OCI-LY3 (cell line): ENCODE results near the gene NANOS3.

Experiments
- H2AFZ ChIP-seq: fragments of 200-600, 300-600 bp; shearing (Covaris generic); 2 replicates; pipeline ENCODE4 v1.6.0; 2014; ENCODE audit warnings: antibody characterized with exemption, low read depth, low read length
- H3K27ac ChIP-seq: fragments of 200-600, 300-600 bp; sonication (generic); 2 replicates; pipeline ENCODE4 v1.5.1; 2014; ENCODE audit warnings: mild to moderate bottlenecking, low read length, moderate library complexity, mixed read lengths
- H3K27me3 ChIP-seq: fragments of 200-600, 300-600 bp; sonication (generic); 2 replicates; pipeline ENCODE4 v1.6.1; 2014; ENCODE audit warnings: low read depth, low read length, mixed read lengths
- H3K36me3 ChIP-seq: fragments of 200-600, 300-600 bp; sonication (generic); replicated peaks from 2 replicates; pipeline ENCODE3; 2014; ENCODE audit warnings: low read depth, low read length, mixed read lengths
- H3K4me1 ChIP-seq: fragments of 300-600, 200-600 bp; sonication (generic); 2 replicates; pipeline ENCODE4 v1.6.1; 2014; ENCODE audit warnings: low read length, mixed read lengths
- H3K4me2 ChIP-seq: fragments of 200-600, 300-600 bp; sonication (generic); 2 replicates; pipeline ENCODE4 v1.6.1; 2014; ENCODE audit warnings: low read length, mixed read lengths
- H3K4me3 ChIP-seq: fragments of 300-600, 200-600 bp; sonication (generic); 2 replicates; pipeline ENCODE4 v1.5.1; 2014; ENCODE audit warnings: antibody characterized with exemption, mild to moderate bottlenecking, low read length, moderate library complexity
- H3K79me2 ChIP-seq: fragments of 300-600, 200-600 bp; shearing (Covaris generic); 2 replicates; pipeline ENCODE4 v1.6.1; 2014; ENCODE audit warnings: mild to moderate bottlenecking, low read length, mixed read lengths
- H3K9ac ChIP-seq: fragments of 300-600, 200-600 bp; shearing (Covaris generic); 2 replicates; pipeline ENCODE4 v1.6.0; 2014; ENCODE audit warnings: mild to moderate bottlenecking, low read length, moderate library complexity
- H3K9me3 ChIP-seq: fragments of 200-600, 300-600 bp; shearing (Covaris generic); 2 replicates; pipeline ENCODE4 v1.6.1; 2014; ENCODE audit warnings: low read length, mixed read lengths; ENCODE audit not compliant: insufficient read depth
- H4K20me1 ChIP-seq: fragments of 200-600, 300-600 bp; sonication (generic); 2 replicates; pipeline ENCODE4 v1.6.1; 2016; ENCODE audit warnings: low read length, mixed read lengths; ENCODE audit not compliant: insufficient read depth
- EZH2phosphoT487 ChIP-seq: fragments of 200-600 bp; shearing (Covaris generic); IDR thresholded peaks from 2 replicates; pipeline ENCODE4 v1.6.1; 2018; ENCODE audit warnings: antibody characterized with exemption, mixed run types, low read depth
- TF ChIP-seq, protein P1 (sequence below): fragments of 200-600, 300-600 bp; sonication (generic); IDR thresholded peaks from 2 replicates; pipeline ENCODE4 v1.5.1; 2014; ENCODE audit warnings: antibody characterized with exemption, low read length, low read depth

NANOS3 gene

DNA sequence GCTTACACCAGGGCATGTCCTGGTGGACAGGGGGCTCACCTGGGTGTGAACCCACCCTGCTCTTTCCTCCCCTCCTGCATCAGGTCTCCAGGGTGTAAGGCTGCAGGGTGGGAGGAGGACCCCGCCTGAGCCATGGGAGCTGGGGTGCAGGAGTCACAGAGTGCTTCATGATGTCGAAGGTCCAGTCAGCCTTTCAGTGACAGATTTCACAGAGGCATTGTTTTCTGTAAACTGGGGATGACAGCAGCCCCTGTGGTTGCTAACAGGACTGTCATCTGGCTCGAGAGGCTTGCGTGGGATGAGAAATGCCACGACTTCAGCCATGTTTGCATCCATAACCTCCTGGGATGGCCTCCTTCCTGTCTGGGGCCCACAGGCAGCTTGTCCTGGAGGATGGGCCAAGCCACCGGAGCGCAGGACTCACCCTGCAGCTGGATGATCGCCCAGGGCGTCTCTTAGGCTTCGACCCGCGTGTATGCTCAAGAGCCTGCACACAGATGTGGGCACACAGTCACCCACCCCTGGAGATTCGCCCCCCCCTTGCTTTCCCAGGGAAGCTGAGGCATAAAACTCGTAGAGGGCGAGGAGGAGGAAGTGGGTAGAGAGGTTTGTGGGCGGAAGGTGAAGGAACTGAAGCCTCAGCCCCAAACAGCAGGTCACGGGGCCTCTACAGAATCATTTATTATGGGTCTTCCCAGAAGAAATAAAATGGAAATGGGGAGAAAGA is 4.9 kb downstream of the NANOS3 start:
- peak overlapping the region; percentile 92 for H3K4me2 ChIP-seq
- peaks cover 7% of the 10 kb centered on the region for H3K27me3 ChIP-seq
- peak overlapping the region; percentile 71; the same call in 1 of the 2 replicates for H3K9ac ChIP-seq
- peak overlapping the region; percentile 21 for H3K27ac ChIP-seq
- H3K4me1 ChIP-seq, result peaks cover 37% of the 10 kb centered on the region
- H3K79me2 ChIP-seq, result no peaks in the 10 kb centered on the region
- H4K20me1 ChIP-seq, result no peaks in the 10 kb centered on the region
- TF ChIP-seq, protein P1, sequence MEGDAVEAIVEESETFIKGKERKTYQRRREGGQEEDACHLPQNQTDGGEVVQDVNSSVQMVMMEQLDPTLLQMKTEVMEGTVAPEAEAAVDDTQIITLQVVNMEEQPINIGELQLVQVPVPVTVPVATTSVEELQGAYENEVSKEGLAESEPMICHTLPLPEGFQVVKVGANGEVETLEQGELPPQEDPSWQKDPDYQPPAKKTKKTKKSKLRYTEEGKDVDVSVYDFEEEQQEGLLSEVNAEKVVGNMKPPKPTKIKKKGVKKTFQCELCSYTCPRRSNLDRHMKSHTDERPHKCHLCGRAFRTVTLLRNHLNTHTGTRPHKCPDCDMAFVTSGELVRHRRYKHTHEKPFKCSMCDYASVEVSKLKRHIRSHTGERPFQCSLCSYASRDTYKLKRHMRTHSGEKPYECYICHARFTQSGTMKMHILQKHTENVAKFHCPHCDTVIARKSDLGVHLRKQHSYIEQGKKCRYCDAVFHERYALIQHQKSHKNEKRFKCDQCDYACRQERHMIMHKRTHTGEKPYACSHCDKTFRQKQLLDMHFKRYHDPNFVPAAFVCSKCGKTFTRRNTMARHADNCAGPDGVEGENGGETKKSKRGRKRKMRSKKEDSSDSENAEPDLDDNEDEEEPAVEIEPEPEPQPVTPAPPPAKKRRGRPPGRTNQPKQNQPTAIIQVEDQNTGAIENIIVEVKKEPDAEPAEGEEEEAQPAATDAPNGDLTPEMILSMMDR, result no peak
- no peak for TF ChIP-seq EZH2phosphoT487
- peak overlapping the region; percentile 77 for H3K4me3 ChIP-seq
- H3K9me3 ChIP-seq, result no peaks in the 10 kb centered on the region
- no peaks in the 10 kb centered on the region for H3K36me3 ChIP-seq
- peak overlapping the region; percentile 59 for H2AFZ ChIP-seq

DNA sequence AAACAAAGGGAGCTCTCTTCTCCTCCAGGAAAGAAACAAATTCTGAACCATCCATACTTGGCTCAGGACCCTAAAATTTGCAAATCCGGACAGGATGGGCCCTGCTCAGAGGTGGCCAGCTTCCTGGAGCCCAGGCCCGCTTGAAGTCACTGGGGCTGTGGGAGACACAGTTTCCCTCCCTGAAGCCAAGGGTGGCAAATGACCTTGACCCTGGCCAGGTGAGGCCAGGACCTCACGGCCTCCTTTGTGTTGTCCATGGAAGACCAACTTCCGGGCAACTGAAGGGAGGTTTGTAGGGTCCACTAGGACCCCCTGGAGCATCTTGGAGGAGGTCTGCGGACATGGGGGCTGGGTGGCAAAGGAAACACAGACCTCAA is 5.5 kb downstream of the NANOS3 start:
- no peaks in the 10 kb centered on the region for H4K20me1 ChIP-seq
- peaks cover 37% of the 10 kb centered on the region for H3K4me1 ChIP-seq
- peaks cover 4% of the 10 kb centered on the region; the same call in 1 of the 2 replicates for H3K27me3 ChIP-seq
- H3K4me3 ChIP-seq, result peak overlapping the region; percentile 77; the same call in 1 of the 2 replicates
- H2AFZ ChIP-seq, result peak overlapping the region; percentile 59
- peak overlapping the region; percentile 92 for H3K4me2 ChIP-seq
- peak overlapping the region; percentile 71; the same call in 1 of the 2 replicates for H3K9ac ChIP-seq
- no peaks in the 10 kb centered on the region for H3K36me3 ChIP-seq
- no peak for TF ChIP-seq EZH2phosphoT487
- H3K27ac ChIP-seq, result no peak overlapping the region
- H3K9me3 ChIP-seq, result no peaks in the 10 kb centered on the region
- no peaks in the 10 kb centered on the region for H3K79me2 ChIP-seq

DNA sequence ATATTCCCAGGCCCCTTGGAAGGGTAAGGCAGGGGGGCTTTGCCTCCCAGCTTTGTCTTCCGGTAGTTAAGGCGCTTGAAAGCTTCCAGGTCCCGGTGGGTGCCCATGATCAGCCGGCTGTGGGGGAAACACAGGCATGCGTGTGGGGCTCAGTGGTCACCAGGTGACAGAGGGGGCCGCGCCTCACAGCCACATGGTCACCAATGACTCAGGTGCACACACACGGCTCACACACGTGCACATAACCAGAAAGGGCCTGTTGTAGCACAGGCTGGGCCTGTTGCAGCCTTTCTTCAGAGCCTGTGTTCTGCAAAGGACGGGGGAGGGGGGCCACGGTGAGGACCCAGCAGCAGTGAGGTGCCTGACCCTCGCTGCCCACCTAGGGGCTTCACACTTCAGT is 5.9 kb downstream of the NANOS3 start:
- TF ChIP-seq, protein P1, result no peak
- no peak for TF ChIP-seq EZH2phosphoT487
- H3K9ac ChIP-seq, result no peak overlapping the region
- H3K36me3 ChIP-seq, result no peaks in the 10 kb centered on the region
- peak overlapping the region; percentile 59; the same call in 1 of the 2 replicates for H2AFZ ChIP-seq
- no peak overlapping the region for H3K4me3 ChIP-seq
- H4K20me1 ChIP-seq, result no peaks in the 10 kb centered on the region
- H3K27me3 ChIP-seq, result peaks cover 4% of the 10 kb centered on the region; the same call in 1 of the 2 replicates
- no peak overlapping the region for H3K4me2 ChIP-seq
- H3K9me3 ChIP-seq, result no peaks in the 10 kb centered on the region
- peaks cover 37% of the 10 kb centered on the region for H3K4me1 ChIP-seq
- no peaks in the 10 kb centered on the region for H3K79me2 ChIP-seq
- H3K27ac ChIP-seq, result no peak overlapping the region

DNA sequence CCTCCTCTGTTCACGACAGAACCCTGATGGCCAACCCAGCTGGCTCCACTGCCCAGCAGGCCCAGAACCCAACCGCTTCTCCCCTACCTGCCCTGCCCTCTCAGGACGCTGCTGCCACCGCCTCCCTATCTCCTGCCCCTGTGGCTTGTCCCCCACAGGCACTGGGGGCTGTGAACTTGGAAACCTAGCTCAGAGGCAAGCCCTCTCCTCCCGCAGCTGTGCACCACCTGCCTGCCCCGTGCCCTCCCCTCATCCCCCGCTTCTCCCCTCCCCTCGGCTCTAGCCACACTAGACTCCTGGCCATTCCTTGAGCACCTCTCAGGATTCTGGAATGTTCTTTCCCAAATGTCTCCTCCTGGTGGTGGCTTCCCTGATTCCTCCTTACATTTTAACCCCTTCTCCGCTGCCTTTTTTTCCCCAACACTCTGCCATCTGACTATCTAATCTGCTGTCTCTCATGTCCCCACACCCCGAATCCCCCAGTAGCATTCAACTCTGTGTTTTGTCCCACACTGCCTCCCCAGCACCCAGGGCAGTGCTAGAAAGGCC is 6.7 kb downstream of the NANOS3 start:
- Histone ChIP-seq H3K4me2 (no peak overlapping the region), H3K9ac (no peak overlapping the region), H3K9me3 (no peaks in the 10 kb centered on the region), H4K20me1 (no peaks in the 10 kb centered on the region), H3K79me2 (no peaks in the 10 kb centered on the region), H3K27ac (no peak overlapping the region), H3K4me1 (peaks cover 37% of the 10 kb centered on the region), H3K27me3 (peaks cover 4% of the 10 kb centered on the region; the same call in 1 of the 2 replicates), H3K36me3 (no peaks in the 10 kb centered on the region), H3K4me3 (no peak overlapping the region), H2AFZ (no peak overlapping the region)
- TF ChIP-seq, protein P1, result no peak
- TF ChIP-seq EZH2phosphoT487, result no peak
